Measurements from ENCODE around the gene SLC35A4. TPM values are rescaled to one million over a fixed set of nuclear protein-coding genes. Genes with fewer than 3 reads are reported as not detected.

Gene SLC35A4
- total RNA-seq, 1 donor from 2014 or later = 7.3 TPM

Small RNAs within 50 kb of the gene (small RNA-seq; reads per million reads assigned to genes)
- 0.14 reads per million for gene RF00279
- gene RF00443 = not detected

Other genes with a start within 250 kb of the SLC35A4 start
- 11.0 TPM for gene HBEGF, start 218.2 kb upstream of the SLC35A4 start, total RNA-seq
- gene SLC4A9, start 204.6 kb upstream of the SLC35A4 start, total RNA-seq = not detected
- gene ANKHD1, start 163.0 kb upstream of the SLC35A4 start, total RNA-seq = 85.1 TPM
- gene EIF4EBP3, start 17.2 kb upstream of the SLC35A4 start, total RNA-seq = not detected
- 15.1 TPM for gene SRA1, start 7.4 kb upstream of the SLC35A4 start, total RNA-seq
- gene APBB3, start 230 bp upstream of the SLC35A4 start, total RNA-seq = 7.3 TPM
- 39.7 TPM for gene CD14, start 68.3 kb downstream of the SLC35A4 start, total RNA-seq
- gene TMCO6, start 74.6 kb downstream of the SLC35A4 start, total RNA-seq = 2.6 TPM
- 42.8 TPM for gene NDUFA2, start 82.8 kb downstream of the SLC35A4 start, total RNA-seq
- 60.5 TPM for gene IK, start 83.0 kb downstream of the SLC35A4 start, total RNA-seq
- gene WDR55, start 100.1 kb downstream of the SLC35A4 start, total RNA-seq = 9.4 TPM
- gene DND1, start 108.7 kb downstream of the SLC35A4 start, total RNA-seq = not detected
- gene HARS1, start 126.5 kb downstream of the SLC35A4 start, total RNA-seq = 40.2 TPM
- 15.7 TPM for gene HARS2, start 126.6 kb downstream of the SLC35A4 start, total RNA-seq
- 33.4 TPM for gene ZMAT2, start 135.6 kb downstream of the SLC35A4 start, total RNA-seq
- gene PCDHA1, start 221.3 kb downstream of the SLC35A4 start, total RNA-seq = not detected
- gene PCDHA2, start 230.0 kb downstream of the SLC35A4 start, total RNA-seq = under 0.01 TPM
- not detected for gene PCDHA3, start 236.2 kb downstream of the SLC35A4 start, total RNA-seq
- 0.52 TPM for gene PCDHA4, start 242.2 kb downstream of the SLC35A4 start, total RNA-seq